Prostate gland (tissue), 2 donors: ENCODE results near the gene PKP4. TPM values are rescaled to one million over a fixed set of nuclear protein-coding genes. Genes with fewer than 3 reads are reported as not detected.

Experiments used
- DNase-seq: peaks from one replicate; pipeline ENCODE4 v3.0.0-alpha.2; 2019; ENCODE audit warnings: low spot score
- H3K27ac ChIP-seq, 2 donors: fragments of 200-600 bp; sonication (generic); 2 replicates each; pipeline ENCODE4 v1.5.1; 2017 to 2019
- H3K27me3 ChIP-seq: fragments of 200-600 bp; sonication (generic); replicated peaks from 2 replicates; pipeline ENCODE4 v1.5.1; 2019; ENCODE audit not compliant: insufficient read depth
- H3K36me3 ChIP-seq, 2 donors: fragments of 200-600 bp; sonication (generic); 1 replicate in 1 of 2; 2 replicates in 1 of 2; pipeline versions ENCODE4 v1.5.1 to v1.8.1; 2017 to 2019
- H3K4me1 ChIP-seq: fragments of 200-600 bp; sonication (generic); replicated peaks from 2 replicates; pipeline ENCODE4 v1.5.1; 2019
- H3K4me3 ChIP-seq, 2 donors: fragments of 200-600 bp; sonication (generic); 2 replicates each; pipeline ENCODE4 v1.5.1; 2017 to 2019
- H3K9me3 ChIP-seq: fragments of 200-600 bp; sonication (generic); 2 replicates; pipeline ENCODE4 v1.5.1; 2017
- POLR2A ChIP-seq: fragments of 450-650 bp; IDR thresholded peaks from one replicate; pipeline ENCODE4 v1.6.1; 2016; ENCODE audit warnings: antibody characterized with exemption, mild to moderate bottlenecking
- POLR2AphosphoS5 ChIP-seq: sonication (generic); formaldehyde crosslinking; IDR thresholded peaks from one replicate; pipeline ENCODE4 v1.6.1; 2017; ENCODE audit warnings: antibody characterized with exemption
- WGBS: methylation state at CpG from one replicate; pipeline ENCODE4 v1.1.5; 2018; 5-methylcytosine and 5-hydroxymethylcytosine counted together
- intact Hi-C: fragments of 100-400 bp; cut with DNase I; formaldehyde crosslinking; loops from one replicate; pipeline ENCODE4 v1.14.2; 2022
- total RNA-seq, 2 donors: library from RNA; depleted of rRNA; stranded (reverse); fragments of >200 nt; gene quantifications; one replicate each; pipeline ENCODE4 v1.1.0, GENCODE V29; 2016
- TF ChIP-seq, protein P1 (sequence below), 4 experiments: fragments of 200-600 bp in 2 of 4; fragments of 450-650 bp in 2 of 4; sonication (generic) in 2 of 4; IDR thresholded peaks; 1 replicate in 3 of 4; 2 replicates in 1 of 4; pipeline ENCODE4 v1.5.1; 2016 to 2019; ENCODE audit warnings: antibody characterized with exemption in 4 of 4, mild to moderate bottlenecking in 2 of 4, moderate library complexity in 2 of 4

PKP4 gene
- total RNA-seq, 2 donors from 2014 or later: 49.0 to 57.9 TPM

DNA sequence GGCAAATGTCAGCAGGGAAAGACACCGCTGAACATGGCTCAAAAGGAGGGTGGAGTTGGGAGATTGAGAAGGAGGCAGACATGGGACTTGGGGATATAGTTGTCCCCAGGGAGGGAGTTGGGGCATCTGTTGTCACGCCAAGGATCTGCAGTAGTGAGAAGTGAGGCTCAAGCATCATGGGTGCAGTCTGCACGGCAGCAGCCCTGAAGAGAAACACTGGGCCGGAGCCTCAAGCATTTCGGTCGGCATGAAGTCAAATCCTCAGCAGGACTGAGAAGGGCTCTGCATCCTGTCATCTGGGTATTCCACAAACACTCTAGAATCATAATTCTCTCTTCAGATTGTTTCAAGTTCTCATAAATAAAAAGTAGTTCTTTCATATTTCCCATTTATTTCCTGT lies 205.7 kb downstream of the PKP4 start:
- intact Hi-C loops: no loop called here
- DNase-seq: no peak
- Histone ChIP-seq H3K4me3 (no peak overlapping the region), H3K27me3 (no peaks in the 10 kb centered on the region), H3K4me1 (no peaks in the 10 kb centered on the region), H3K9me3 (no peaks in the 10 kb centered on the region), H3K36me3 (no peaks in the 10 kb centered on the region), H3K27ac (no peak overlapping the region)
- 89% methylated on average over 6 of the region's 6 CpGs for WGBS
- TF ChIP-seq POLR2A (no peak), POLR2AphosphoS5 (no peak)
- TF ChIP-seq, protein P1, sequence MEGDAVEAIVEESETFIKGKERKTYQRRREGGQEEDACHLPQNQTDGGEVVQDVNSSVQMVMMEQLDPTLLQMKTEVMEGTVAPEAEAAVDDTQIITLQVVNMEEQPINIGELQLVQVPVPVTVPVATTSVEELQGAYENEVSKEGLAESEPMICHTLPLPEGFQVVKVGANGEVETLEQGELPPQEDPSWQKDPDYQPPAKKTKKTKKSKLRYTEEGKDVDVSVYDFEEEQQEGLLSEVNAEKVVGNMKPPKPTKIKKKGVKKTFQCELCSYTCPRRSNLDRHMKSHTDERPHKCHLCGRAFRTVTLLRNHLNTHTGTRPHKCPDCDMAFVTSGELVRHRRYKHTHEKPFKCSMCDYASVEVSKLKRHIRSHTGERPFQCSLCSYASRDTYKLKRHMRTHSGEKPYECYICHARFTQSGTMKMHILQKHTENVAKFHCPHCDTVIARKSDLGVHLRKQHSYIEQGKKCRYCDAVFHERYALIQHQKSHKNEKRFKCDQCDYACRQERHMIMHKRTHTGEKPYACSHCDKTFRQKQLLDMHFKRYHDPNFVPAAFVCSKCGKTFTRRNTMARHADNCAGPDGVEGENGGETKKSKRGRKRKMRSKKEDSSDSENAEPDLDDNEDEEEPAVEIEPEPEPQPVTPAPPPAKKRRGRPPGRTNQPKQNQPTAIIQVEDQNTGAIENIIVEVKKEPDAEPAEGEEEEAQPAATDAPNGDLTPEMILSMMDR (IDR thresholded peaks at IDR 0.05): no peak

DNA sequence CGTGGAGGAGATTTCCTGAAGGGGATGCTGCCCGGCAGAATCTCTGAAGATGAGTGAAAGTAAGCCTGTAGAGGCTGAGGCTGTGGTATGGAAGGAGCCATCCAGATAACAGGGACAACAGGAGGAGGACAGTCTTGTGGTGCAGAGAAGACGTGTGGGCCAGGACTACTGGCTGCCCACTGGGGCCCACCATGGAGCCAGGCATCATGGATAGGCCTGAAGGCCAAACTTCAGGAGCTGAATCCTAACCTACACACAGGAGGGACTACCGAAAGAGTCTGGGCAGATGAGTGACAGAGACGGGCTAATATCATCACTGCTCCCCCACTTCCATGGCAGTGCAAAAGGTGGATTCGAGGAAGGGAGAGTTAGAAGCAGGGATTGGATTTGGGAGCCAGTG lies 207.0 kb downstream of the PKP4 start:
- H3K27ac ChIP-seq: no peak overlapping the region
- no peak overlapping the region for H3K4me3 ChIP-seq
- TF ChIP-seq POLR2AphosphoS5 (no peak), POLR2A (no peak)
- TF ChIP-seq, protein P1 (IDR thresholded peaks at IDR 0.05): no peak
- intact Hi-C loops: no loop called here
- H3K9me3 ChIP-seq: no peaks in the 10 kb centered on the region
- DNase-seq: no peak
- 96% methylated on average over 6 of the region's 6 CpGs for WGBS
- no peaks in the 10 kb centered on the region for H3K27me3 ChIP-seq
- no peaks in the 10 kb centered on the region for H3K4me1 ChIP-seq
- H3K36me3 ChIP-seq: no peaks in the 10 kb centered on the region

DNA sequence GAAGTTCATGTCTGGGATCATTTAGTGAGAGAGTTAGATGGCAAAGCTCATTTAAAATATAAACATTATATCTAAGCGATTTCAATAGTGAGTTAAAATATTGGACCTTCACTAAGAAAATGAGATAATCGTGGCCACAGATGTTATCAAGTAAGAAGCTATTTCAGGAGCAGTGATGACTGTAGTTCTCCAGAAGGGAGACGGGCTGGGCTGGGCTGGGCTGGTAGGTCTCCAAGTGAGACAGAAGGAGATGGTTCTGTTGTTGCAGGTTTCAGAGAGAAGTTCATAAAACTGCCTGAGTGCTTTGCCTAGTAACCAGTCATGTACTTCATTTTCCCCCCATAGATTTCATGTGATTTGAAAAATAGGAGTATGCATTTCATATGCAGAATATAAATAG lies 208.2 kb downstream of the PKP4 start:
- H3K27ac ChIP-seq: no peak overlapping the region
- no peaks in the 10 kb centered on the region for H3K9me3 ChIP-seq
- H3K4me1 ChIP-seq: no peaks in the 10 kb centered on the region
- H3K4me3 ChIP-seq: no peak overlapping the region
- TF ChIP-seq POLR2AphosphoS5 (no peak), POLR2A (no peak)
- TF ChIP-seq, protein P1 (IDR thresholded peaks at IDR 0.05): no peak
- H3K36me3 ChIP-seq: no peaks in the 10 kb centered on the region
- H3K27me3 ChIP-seq: no peaks in the 10 kb centered on the region
- intact Hi-C loops: no loop called here
- WGBS: 35% methylated on average over 3 of the region's 3 CpGs
- no peak for DNase-seq

DNA sequence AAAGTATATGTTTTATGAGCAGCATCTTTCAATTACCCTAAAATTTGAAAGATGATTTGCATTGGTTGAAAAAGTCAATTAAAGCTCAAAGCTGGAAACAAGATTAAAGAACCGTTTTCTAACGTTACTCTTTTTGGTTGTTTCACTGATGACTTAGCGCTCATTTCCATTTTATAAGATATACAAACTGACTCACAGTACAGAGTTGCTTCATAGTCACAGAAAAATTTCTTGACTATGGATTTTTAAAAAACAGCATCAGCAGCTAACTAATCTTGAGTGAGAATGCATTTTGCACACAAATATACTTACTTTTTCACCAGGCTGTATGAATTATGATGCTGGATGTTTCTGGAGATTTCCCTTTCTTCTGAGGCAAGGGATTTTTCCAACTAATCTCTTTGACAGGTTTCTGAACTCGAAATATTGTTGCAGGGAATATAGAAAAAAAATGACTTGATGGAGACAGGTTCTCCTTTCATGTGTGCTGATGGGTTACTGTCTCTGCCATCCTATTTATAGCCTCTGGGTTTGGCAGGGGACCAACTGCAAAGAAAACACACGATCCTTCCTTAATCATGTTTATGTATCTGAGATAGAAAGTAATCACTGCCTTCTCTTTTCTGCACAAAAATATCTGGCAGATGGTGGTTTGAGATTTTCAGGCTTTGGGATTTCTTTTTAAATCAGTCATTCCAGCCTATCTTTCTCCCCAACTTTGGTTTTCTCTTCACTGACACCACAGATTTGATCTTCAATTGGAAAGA lies 209.0 kb downstream of the PKP4 start:
- Histone ChIP-seq H3K9me3 (no peaks in the 10 kb centered on the region), H3K4me3 (no peak overlapping the region), H3K27ac (no peak overlapping the region), H3K36me3 (no peaks in the 10 kb centered on the region), H3K27me3 (no peaks in the 10 kb centered on the region), H3K4me1 (no peaks in the 10 kb centered on the region)
- intact Hi-C loops: no loop called here
- whole genome bisulfite sequencing: 38% methylated on average over 5 of the region's 5 CpGs
- TF ChIP-seq, protein P1 (IDR thresholded peaks at IDR 0.05): peak in 1 of 4 experiments; percentile 5
- TF ChIP-seq POLR2A (no peak), POLR2AphosphoS5 (peak; percentile 40)
- DNase-seq: peak; percentile 58

DNA sequence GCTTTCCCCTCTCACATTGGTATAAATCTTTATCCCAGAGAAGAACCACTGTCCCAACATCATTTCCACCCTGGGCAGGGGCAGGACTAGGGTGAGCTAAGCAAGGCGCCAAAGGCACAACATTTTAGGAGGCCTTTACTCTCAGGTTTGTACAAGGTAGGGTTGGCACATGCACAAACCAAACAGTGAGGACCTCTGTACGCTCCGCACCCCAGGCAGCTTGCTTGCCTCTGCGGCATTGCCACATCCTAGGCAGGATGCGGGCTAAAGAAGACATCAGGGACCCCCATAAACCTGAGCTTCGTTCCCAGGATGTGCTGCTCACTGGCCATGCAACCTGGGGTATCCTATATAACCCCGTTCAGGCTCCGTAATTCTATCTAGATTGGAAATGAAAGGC lies 210.2 kb downstream of the PKP4 start:
- H3K27me3 ChIP-seq: no peaks in the 10 kb centered on the region
- DNase-seq: no peak
- 62% methylated on average over 8 of the region's 8 CpGs for WGBS
- no peaks in the 10 kb centered on the region for H3K9me3 ChIP-seq
- no peak overlapping the region for H3K4me3 ChIP-seq
- TF ChIP-seq POLR2AphosphoS5 (no peak), POLR2A (no peak)
- TF ChIP-seq, protein P1 (IDR thresholded peaks at IDR 0.05): no peak
- H3K4me1 ChIP-seq: no peaks in the 10 kb centered on the region
- H3K36me3 ChIP-seq: no peaks in the 10 kb centered on the region
- no peak overlapping the region for H3K27ac ChIP-seq
- intact Hi-C loops: no loop called here
